K562 (cell line): ENCODE measurements around the gene EGFL6. TPM values are rescaled to one million over a fixed set of nuclear protein-coding genes. Genes with fewer than 3 reads are reported as not detected.
A peak's percentile ranks its signal among the peaks of the same experiment; 100 is the strongest.

ENCODE experiments used
- BMI1 ChIP-seq: fragments of 150-350 bp; IDR thresholded peaks from 2 replicates; pipeline ENCODE4 v1.6.1; 2014; ENCODE audit warnings: low read length
- ID3 ChIP-seq, 2 experiments: fragments of 250-450 bp in 1 of 2; fragments of 450-650 bp in 1 of 2; sonication (Bioruptor Pico) in 1 of 2; IDR thresholded peaks; 2 replicates each; pipeline versions ENCODE4 v1.6.1 to v1.8.0; 2016 to 2021; ENCODE audit warnings: mild to moderate bottlenecking in 2 of 2, moderate library complexity in 2 of 2, missing compliant biosample characterization in 1 of 2, missing genetic modification characterization in 1 of 2
- MCM2 ChIP-seq: fragments of 450-650 bp; IDR thresholded peaks from 2 replicates; pipeline ENCODE4 v1.6.1; 2017; ENCODE audit warnings: low read depth, mild to moderate bottlenecking
- POLR2A ChIP-seq: fragments of 450-650 bp; conservative IDR thresholded peaks from 2 replicates; pipeline ENCODE4 v1.6.1; 2016
- POLR2B ChIP-seq: fragments of 450-650 bp; IDR thresholded peaks from 2 replicates; pipeline ENCODE4 v1.6.1; 2018; ENCODE audit warnings: low read depth; ENCODE audit not compliant: partially characterized antibody
- PPARD ChIP-seq: fragments of 250-450 bp; sonication (Bioruptor Pico); IDR thresholded peaks from 2 replicates; pipeline ENCODE4 v1.8.0; 2022; ENCODE audit warnings: inconsistent platforms, mild to moderate bottlenecking, moderate library complexity
- RAD21 ChIP-seq, 2 experiments: fragments of 250-450 bp in 1 of 2; fragments of 450-650 bp in 1 of 2; sonication (Bioruptor Pico) in 1 of 2; formaldehyde crosslinking in 1 of 2; IDR thresholded peaks in 1 of 2; conservative IDR thresholded peaks in 1 of 2; 2 replicates each; pipeline versions ENCODE4 v1.4.0 to v1.8.0; 2020 to 2022; ENCODE audit warnings: mild to moderate bottlenecking in 2 of 2, moderate library complexity in 1 of 2
- RBM25 ChIP-seq: fragments of 200-400 bp; formaldehyde crosslinking; IDR thresholded peaks from 2 replicates; pipeline ENCODE4 v1.6.1; 2018; ENCODE audit warnings: low read length, low read depth, moderate library complexity; ENCODE audit not compliant: severe bottlenecking
- REST ChIP-seq, 2 experiments: fragments of 450-650 bp; formaldehyde crosslinking in 1 of 2; IDR thresholded peaks; 2 replicates each; pipeline versions ENCODE4 v1.4.0 to v1.6.1; 2014 to 2020; ENCODE audit warnings: mild to moderate bottlenecking in 2 of 2, borderline replicate concordance in 1 of 2, low read depth in 1 of 2
- RHOXF2B ChIP-seq: fragments of 250-450 bp; sonication (Bioruptor Pico); conservative IDR thresholded peaks from 2 replicates; pipeline ENCODE4 v1.5.1; 2021
- SMC3 ChIP-seq: conservative IDR thresholded peaks from 2 replicates; pipeline ENCODE4 v1.6.1; 2011; ENCODE audit warnings: low read depth, low read length, improper control_type of control experiment; ENCODE audit not compliant: insufficient read depth
- ZNF140 ChIP-seq: fragments of 250-450 bp; sonication (Bioruptor Pico); IDR thresholded peaks from 2 replicates; pipeline ENCODE4 v1.8.0; 2021; ENCODE audit warnings: moderate library complexity, mild to moderate bottlenecking, inconsistent platforms
- ZNF175 ChIP-seq: fragments of 200-800 bp; sonication (Bioruptor generic); IDR thresholded peaks from 2 replicates; pipeline ENCODE4 v1.6.1; 2016; ENCODE audit warnings: low read depth, mild to moderate bottlenecking, missing genetic modification characterization, missing compliant biosample characterization
- ZNF589 ChIP-seq: fragments of 200-800 bp; sonication (Bioruptor generic); IDR thresholded peaks from 2 replicates; pipeline ENCODE4 v1.6.1; 2016; ENCODE audit warnings: low read depth, missing genetic modification characterization, missing compliant biosample characterization
- ZNF76 ChIP-seq: fragments of 250-450 bp; sonication (Bioruptor Pico); IDR thresholded peaks from 2 replicates; pipeline ENCODE4 v1.4.0; 2020; ENCODE audit warnings: mild to moderate bottlenecking, moderate library complexity, borderline replicate concordance
- polyA plus RNA-seq, 8 experiments: library from polyadenylated mRNA; depleted of rRNA in 4 of 8; stranded (reverse) in 5 of 8; unstranded in 3 of 8; fragments of >200 nt; fragmentation: Nextera tagmentation in 2 of 8; fragmentation: Illumina TruSeq in 1 of 8; extraction: Ambion mirVana in 2 of 8; extraction: Trizol in 1 of 8; gene quantifications; 2 replicates each; pipeline versions ENCODE4 v1.2.1 to v1.2.3, GENCODE V29; 2011 to 2014; ENCODE audit warnings: inconsistent platforms in 1 of 8, missing spikeins in 1 of 8
- total RNA-seq, 7 experiments: library from RNA; depleted of rRNA in 6 of 7; stranded (reverse); fragments of >200 nt in 6 of 7; fragmentation: Illumina TruSeq in 2 of 7; extraction: Trizol in 2 of 7; gene quantifications; 2 replicates each; pipeline versions ENCODE4 v1.2.1 to v1.2.3, GENCODE V29; 2011 to 2021; ENCODE audit warnings: low replicate concordance in 1 of 7

Gene EGFL6
- total and polyA plus RNA-seq, 9 of the 15 experiments (the other 6 are each of a cell fraction or from before 2014, with no cell fraction given) = 0.01 TPM; not detected in 8

DNA sequence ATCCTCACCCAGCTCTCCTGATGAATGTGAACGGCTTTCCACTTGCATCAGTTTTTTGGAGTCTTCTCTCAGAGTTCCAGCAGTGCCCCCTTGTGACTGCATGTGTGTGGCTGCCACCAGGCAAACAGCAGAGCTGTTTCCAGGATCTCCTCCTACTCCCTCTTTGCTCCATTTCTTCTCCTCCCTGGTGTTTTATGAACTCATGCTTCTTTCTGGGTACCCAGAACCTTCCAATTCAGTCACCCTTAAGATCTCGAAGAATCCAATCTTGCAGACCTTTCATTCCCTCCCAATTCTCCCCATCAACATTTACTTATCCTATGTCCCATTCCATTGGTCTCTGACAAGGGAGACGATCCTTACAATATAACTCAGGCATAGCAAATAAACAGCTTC, 76.8 kb downstream of the EGFL6 start (continued):
- TF ChIP-seq RBM25 = no peak
- TF ChIP-seq SMC3 = peak; percentile 50; the same call in 1 of the 2 replicates
- TF ChIP-seq ZNF140 = no peak
- TF ChIP-seq POLR2A = no peak
- no peak for TF ChIP-seq ZNF589 (CRISPR knock-in tag)
- TF ChIP-seq POLR2B = no peak
- no peak for TF ChIP-seq RHOXF2B (CRISPR knock-in tag)
- no peak for TF ChIP-seq ID3 (CRISPR knock-in tag; IDR thresholded peaks at IDR 0.05)
- TF ChIP-seq ID3 (tag; IDR thresholded peaks at IDR 0.05) = no peak
- TF ChIP-seq PPARD = no peak
- TF ChIP-seq RAD21 (CRISPR knock-in tag; conservative IDR thresholded peaks at IDR 0.05 in 1 of 2, IDR thresholded peaks at IDR 0.05 in 1 of 2) = peak; percentile 69 to 81
- TF ChIP-seq ZNF76 (CRISPR knock-in tag) = no peak
- peak; percentile 54 for TF ChIP-seq REST (IDR thresholded peaks at IDR 0.05; ENCODE audit: borderline replicate concordance)
- TF ChIP-seq REST (CRISPR knock-in tag; IDR thresholded peaks at IDR 0.05; ENCODE audit: low read depth) = no peak
- peak; percentile 42; the same call in 1 of the 2 replicates for TF ChIP-seq ZNF175
- no peak for TF ChIP-seq MCM2
- TF ChIP-seq BMI1 = no peak
- TF ChIP-seq, all 486 proteins: peak for 18
